Effector CD8-positive, alpha-beta T cell (primary cell): Measurements from ENCODE around the gene SSH3.
"Not testable (repeated sequence)": the region's sequence is repeated elsewhere in the genome, so short reads cannot be mapped to it uniquely, and the experiment has no call there.

Experiments used
- DNase-seq: peaks from one replicate; lab custom pipeline; 2025; lab: John Stamatoyannopoulos, UW

SSH3 gene

GRCh38 chr11:67312187-67313021, 9.1 kb downstream of the SSH3 start:
- DNase-seq: no peak

- DNase-seq: no peak
Observed at GRCh38 chr11:67313125-67313890, 10.0 kb downstream of the SSH3 start.

GRCh38 chr11:67314218-67314617, 10.9 kb downstream of the SSH3 start:
- no peak for DNase-seq

GRCh38 chr11:67315325-67315909, 12.1 kb downstream of the SSH3 start:
- no peak for DNase-seq

- no peak for DNase-seq
Observed at GRCh38 chr11:67316882-67317204, 13.5 kb downstream of the SSH3 start.

GRCh38 chr11:67317205-67317887, 14.0 kb downstream of the SSH3 start:
- DNase-seq: peak; percentile 99

- no peak for DNase-seq
Observed at GRCh38 chr11:67317888-67318555, 14.7 kb downstream of the SSH3 start.

- DNase-seq: not testable (repeated sequence)
Observed at GRCh38 chr11:67318876-67319275, 15.5 kb downstream of the SSH3 start.

- DNase-seq: no peak
Observed at GRCh38 chr11:67320011-67320410, 16.7 kb downstream of the SSH3 start.

GRCh38 chr11:67320691-67321090, 17.4 kb downstream of the SSH3 start:
- DNase-seq: no peak

- no peak for DNase-seq
Observed at GRCh38 chr11:67321313-67321871, 18.1 kb downstream of the SSH3 start.

GRCh38 chr11:67322049-67322448, 18.7 kb downstream of the SSH3 start:
- DNase-seq: no peak

GRCh38 chr11:67323526-67323925, 20.2 kb downstream of the SSH3 start:
- no peak for DNase-seq

- DNase-seq: no peak
Observed at GRCh38 chr11:67332081-67332691, 28.9 kb downstream of the SSH3 start.

GRCh38 chr11:67337257-67337656, 33.9 kb downstream of the SSH3 start:
- DNase-seq: no peak

- DNase-seq: no peak
Observed at GRCh38 chr11:67344264-67344663, 40.9 kb downstream of the SSH3 start.

- no peak for DNase-seq
Observed at GRCh38 chr11:67345247-67345919, 42.1 kb downstream of the SSH3 start.

GRCh38 chr11:67345920-67346819, 42.8 kb downstream of the SSH3 start:
- DNase-seq: no peak

- no peak for DNase-seq
Observed at GRCh38 chr11:67347964-67348749, 44.8 kb downstream of the SSH3 start.
